GM11168 (cell line): ENCODE results near the gene CRIP1.

ENCODE experiments used
- in situ Hi-C: fragments of 300-500 bp; cut with MboI; formaldehyde crosslinking; loops from one replicate; pipeline ENCODE4 v1.12.0; 2022; ENCODE audit warnings: low sequenced_read_pairs; ENCODE audit not compliant: unreplicated experiment

CRIP1 gene

DNA sequence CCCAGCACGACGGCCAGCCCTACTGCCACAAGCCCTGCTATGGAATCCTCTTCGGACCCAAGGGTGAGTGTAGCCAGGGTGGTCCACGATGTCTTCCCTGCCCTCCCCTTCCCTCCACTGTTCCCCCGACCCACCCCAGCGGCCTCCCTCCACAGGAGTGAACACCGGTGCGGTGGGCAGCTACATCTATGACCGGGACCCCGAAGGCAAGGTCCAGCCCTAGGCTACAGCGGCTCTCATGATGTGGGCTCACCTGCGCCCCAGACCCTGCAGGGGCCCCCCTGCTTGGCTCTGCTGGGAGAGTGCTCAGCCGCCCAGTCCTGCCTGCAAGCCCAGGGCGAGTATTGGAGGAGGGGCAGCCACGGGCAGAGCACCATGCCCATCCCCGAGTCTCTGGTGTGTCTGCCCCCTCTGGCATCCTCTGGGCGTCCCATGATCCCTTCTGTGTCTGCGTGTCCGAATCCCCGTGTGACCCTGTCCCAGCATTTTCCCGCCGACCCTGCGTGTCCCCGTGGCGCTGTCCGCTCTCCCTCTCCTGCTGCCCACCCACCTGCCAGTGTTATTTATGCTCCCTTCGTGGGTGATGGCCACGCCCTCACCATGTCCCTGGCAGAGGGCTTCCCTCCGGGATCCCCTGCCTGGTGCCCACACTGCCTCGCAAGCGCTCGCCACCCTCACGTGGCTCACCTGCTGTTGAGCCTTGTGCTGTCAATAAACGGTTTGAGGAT lies 7.1 kb upstream of the CRIP1 start:
- in situ Hi-C loops = loop anchor here (10.0 kb wide), 1 partner anchor 105 kb away; no protein-coding TSS in a partner anchor

- in situ Hi-C loops = no loop called here
Measured at GRCh38 chr14:105480199-105480746, 6.4 kb upstream of the CRIP1 start.

- in situ Hi-C loops = no loop called here
Measured at GRCh38 chr14:105480807-105481801, 5.6 kb upstream of the CRIP1 start.

DNA sequence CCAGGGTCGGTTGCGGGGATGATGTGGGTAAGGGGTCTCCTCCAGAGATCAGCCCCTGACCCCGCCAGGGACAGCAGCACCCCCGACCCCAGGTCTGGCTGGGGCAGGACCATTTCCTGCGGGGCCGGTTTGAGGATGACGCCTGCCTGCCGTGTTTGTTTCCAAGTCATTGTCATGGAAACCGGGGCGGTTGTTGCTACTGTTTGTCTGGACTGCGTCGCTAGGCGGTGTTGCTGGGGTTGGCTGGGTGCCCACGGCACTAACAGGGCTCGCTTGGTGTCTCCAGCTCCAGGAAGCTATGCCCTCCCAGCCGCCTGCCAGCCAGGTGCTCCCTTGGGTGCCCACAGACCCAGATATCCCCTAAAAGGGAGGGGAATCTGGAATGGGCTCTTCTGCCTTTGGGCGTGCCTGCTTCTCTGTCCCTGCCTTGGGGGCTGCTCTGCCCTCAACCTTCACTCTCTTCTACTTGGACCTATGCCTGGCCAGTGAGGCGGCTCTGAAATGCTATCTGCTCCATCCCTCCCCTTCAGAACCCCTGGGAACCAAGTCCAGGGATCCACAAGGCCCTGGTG lies 4.7 kb upstream of the CRIP1 start:
- in situ Hi-C loops = no loop called here

DNA sequence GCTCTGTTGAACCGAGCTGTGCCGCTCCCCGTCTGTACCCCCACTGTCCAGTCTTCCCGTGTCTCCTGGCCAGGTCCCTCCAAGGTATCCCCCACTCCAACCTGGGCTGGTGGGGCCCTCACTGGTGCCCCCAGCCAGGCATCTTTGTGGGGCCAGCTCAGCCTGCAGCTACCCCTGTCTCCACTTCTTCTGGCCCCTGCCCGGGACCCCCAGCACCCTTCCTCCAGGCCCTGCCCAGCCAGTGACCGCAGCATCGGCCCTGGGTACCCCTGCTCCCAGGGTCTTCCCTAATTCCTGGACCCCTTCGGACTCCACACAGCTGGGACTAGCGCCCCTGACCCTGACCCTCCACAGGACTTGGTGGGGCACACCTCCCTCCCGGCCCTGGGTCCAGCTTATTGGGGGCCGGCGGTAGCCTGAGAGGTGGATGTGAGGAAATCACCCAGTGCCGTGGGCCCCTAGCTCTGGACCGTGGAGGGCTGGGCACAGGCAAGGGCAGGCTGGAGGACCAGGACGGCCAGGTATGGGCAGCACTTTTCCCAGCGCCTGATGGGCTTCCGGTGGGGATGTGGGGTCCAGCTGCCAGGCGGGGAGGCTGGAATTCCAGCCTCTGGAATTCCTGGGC lies 4.1 kb upstream of the CRIP1 start:
- in situ Hi-C loops = no loop called here

DNA sequence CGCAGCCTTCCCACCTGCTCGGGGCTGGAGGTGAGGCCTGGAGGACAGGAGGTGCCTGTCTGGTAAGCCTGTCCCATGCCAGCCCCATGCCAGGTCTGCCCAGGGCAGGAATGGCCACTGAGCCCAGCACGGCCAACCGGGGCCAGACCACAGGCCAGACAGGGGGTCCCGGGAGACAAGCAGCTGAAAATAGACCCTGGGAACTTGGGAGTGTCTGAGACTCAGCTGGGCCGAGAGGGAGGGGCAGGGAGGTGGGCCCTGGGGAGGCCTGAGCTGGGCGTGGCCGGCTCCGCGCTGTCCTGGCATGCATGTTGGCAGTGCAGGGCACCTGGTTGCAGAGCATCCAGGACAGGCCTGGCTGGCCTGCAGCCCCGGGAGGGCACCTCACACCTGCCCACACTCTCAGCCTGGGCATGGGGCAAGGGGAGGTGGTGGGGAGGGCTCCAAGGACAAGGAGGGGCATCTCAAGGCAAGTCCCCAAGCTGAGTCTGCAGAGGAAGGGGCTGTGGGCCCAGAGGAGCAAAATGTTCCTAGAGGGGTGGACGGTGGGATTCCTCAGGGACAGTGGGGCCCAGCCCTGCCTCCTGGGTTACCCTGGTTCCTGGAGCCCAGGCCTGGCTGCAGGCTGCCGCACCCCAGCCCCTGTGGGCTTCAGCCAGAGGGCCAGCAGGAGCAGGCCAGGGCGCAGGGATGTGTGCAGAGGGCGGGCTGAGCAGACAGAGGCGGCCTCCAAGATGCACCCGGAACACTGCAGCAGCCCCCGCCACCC lies 3.2 kb upstream of the CRIP1 start:
- in situ Hi-C loops = no loop called here

DNA sequence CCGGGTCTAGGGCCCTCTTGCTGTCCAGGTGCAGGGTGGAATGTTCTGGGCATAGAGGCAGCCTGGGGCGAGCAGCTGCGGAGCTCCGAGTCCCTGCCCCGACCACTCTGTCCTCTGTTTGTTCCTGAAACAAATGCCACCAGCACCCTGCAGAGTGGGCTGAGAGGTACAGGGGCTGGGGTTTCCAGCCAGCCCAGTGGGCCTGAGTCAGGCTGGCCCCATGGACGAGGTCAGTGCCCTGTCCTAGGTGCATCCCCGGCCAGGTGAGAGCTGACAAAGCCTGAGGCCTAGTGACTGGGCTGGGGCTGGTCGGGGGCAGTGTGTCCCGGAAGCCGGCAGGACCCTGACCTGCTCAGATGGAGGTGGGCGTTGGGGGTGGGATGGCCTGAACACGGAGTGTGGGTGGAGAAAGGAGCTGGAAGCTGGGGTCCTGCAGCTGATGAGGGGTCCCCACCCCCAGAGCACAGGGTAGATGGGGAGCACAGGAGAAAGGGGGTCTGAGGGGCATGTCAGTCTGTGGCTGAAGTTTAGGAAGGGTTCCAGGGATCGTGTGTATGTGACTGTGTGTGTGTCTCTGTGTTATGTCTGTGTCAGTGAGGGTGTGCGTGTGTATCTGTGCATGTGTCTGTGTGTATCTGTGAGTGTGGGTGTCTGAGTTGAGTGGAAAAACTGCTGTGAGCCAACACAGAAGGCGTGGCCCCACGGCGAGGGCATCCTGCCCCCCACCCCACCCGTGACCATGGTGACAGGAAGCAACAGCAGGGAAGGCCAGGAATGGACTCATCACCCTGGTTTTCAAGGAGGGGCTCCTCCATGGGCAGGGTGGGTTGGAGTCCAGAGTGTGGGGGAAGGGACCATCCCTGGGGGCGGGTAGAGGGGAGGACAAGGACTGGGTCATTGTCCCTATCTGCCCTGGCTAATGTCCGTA lies 2.4 kb upstream of the CRIP1 start:
- in situ Hi-C loops = no loop called here

DNA sequence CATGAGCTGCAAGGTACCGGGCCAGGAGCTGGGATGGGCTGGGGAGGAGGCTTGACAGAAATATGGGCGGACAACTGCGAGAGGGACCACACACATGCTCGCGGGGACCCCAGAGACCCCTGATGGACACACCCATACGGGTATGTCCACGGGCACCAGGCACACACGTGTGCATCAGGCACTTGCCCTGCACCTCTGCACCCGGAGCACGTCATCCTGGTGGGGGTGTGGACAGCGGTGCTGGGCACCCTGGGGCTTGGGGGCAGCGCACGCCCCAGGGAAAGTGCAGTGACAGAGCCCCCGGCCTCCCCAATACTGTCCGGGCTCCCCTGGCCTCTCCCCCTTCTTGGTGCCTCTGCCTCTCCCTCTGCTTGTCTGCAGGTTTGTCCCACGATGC lies 1.7 kb upstream of the CRIP1 start:
- in situ Hi-C loops = no loop called here

DNA sequence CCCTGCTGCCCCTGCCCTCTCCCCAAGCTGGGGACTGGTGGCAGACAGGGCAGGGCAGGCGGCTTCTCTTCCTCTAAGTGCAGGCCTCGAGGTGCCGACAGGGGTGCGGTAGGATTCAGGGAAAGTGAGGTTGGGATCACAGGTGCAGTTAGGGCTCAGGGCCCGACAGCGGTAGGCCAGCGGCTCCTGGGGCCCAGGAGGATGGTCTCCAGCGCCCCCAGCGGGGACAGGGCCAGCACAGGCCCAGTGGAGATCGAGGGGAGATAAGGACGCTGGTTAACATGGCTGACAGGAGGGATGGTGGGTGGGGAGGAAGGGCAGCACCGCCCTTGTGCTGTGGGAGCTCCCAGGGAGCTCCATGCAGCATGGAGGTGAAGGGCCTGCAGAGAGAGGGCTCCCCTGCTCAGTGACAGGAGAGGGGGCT lies 935 bp upstream of the CRIP1 start:
- in situ Hi-C loops = no loop called here

- in situ Hi-C loops = no loop called here
Measured at GRCh38 chr14:105486974-105487448, 325 bp downstream of the CRIP1 start.

- in situ Hi-C loops = no loop called here
Measured at GRCh38 chr14:105487449-105487985, 831 bp downstream of the CRIP1 start.

GRCh38 chr14:105487986-105488777 lies 1.5 kb downstream of the CRIP1 start:
- in situ Hi-C loops = no loop called here

GRCh38 chr14:105488781-105489541 lies 2.3 kb downstream of the CRIP1 start:
- in situ Hi-C loops = no loop called here

DNA sequence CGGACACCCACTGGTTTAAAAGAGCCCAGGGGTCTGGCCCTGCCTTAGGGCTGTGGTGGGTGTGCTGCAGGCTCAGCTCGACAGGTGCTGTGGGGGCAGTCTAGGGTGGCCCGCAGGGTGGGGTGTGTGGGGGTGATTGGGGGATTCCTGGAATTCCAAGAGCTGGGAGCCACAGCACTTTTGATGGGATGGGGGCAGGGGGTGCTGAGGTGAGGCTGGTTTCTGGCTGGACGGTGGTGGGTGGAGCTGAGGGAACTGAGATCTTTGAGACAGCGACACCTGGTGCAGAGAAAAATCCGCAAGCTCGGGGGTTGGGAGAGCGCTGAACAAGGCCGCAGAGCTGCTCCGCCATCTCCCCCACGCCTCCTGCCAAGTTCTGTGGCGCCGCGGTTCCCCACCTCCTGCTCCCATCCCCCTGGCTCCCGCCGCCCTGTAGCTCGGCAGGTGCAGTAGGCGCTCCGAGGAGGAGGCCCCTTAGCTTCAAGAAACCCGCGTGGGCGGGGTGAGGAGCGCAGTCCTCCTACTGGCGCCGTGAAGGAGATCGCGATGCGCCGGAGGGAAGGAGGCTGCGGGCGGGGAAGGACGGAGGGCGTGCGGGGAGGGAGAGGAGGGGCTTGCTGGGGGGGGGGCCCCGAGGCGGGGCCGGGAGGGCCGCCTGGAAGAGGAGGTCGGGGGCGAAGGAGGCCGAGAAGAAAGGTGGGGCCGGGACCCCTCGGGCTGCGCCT lies 3.0 kb downstream of the CRIP1 start:
- in situ Hi-C loops = no loop called here

- in situ Hi-C loops = no loop called here
Measured at GRCh38 chr14:105490267-105490571, 3.5 kb downstream of the CRIP1 start.
